Mucosa of rectum (tissue), 2 donors: ENCODE data around the gene TMEM131L.

ENCODE experiments used
- H3K27ac ChIP-seq, 2 donors: one replicate each; pipeline ENCODE4 v1.7.0; 2013; ENCODE audit warnings: inconsistent platforms in 2 of 2, low read depth in 2 of 2, low read length in 2 of 2
- H3K27me3 ChIP-seq, 2 donors: one replicate each; pipeline ENCODE4 v1.7.0; 2013; ENCODE audit warnings: low read length in 2 of 2; ENCODE audit not compliant: control insufficient read depth in 2 of 2, insufficient read depth in 2 of 2
- H3K36me3 ChIP-seq, 2 donors: one replicate each; pipeline ENCODE4 v1.7.0; 2013; ENCODE audit warnings: low read length in 2 of 2; ENCODE audit not compliant: control insufficient read depth in 2 of 2, insufficient read depth in 2 of 2
- H3K4me1 ChIP-seq, 2 donors: one replicate each; pipeline ENCODE4 v1.7.0; 2013; ENCODE audit warnings: low read length in 2 of 2, mild to moderate bottlenecking in 1 of 2; ENCODE audit not compliant: control insufficient read depth in 2 of 2, insufficient read depth in 2 of 2
- H3K4me3 ChIP-seq, 2 donors: one replicate each; pipeline ENCODE4 v1.7.0; 2013; ENCODE audit warnings: low read length in 2 of 2
- H3K9ac ChIP-seq, 2 donors: one replicate each; pipeline ENCODE4 v1.7.0; 2013; ENCODE audit warnings: low read length in 2 of 2, low read depth in 1 of 2, mild to moderate bottlenecking in 1 of 2
- H3K9me3 ChIP-seq, 2 donors: one replicate each; pipeline ENCODE4 v1.7.0; 2013; ENCODE audit warnings: low read length in 2 of 2; ENCODE audit not compliant: control insufficient read depth in 2 of 2
- donor health status: healthy.
- donor health status: Normal muscosa, but diverticular disease.

The TMEM131L gene

DNA sequence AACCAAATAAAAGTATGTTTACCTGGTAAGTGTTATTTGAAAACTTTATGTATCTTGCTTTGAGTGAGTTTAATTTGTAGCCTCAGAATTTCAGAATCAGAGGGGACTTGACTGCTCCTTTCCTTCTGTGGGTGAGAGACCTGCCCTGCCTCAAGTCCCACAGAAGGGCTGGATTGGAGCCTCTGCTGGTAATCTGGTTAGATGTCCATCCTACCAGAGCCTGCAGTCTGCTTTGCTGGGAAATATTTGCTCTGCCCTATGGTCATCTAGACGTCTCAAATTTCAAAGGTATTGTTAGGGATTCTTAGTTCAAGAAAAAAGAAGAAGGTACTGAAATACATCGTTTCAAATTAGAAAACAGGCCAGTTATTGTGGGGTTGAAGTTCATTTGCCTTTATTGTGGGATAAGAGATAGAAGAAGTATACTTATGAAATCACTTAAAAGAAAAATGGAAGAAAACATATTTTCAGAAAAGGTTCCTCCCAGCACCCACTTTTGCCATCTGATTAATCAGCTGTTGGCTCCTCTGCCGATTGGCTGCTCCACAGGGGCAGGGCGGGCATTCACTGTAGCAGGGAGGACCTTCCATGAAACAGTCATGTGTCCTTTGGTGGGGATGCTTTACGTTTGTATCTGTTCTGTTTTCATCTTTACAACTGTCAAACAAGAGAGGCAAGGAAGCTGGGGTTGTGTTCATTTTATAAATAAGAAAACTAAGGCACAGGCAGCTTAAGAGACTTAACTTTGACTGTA lies 144.6 kb downstream of the TMEM131L start:
- Histone ChIP-seq H3K4me3 (no peak overlapping the region), H3K27ac (no peak overlapping the region), H3K4me1 (no peaks in the 10 kb centered on the region), H3K27me3 (no peaks in the 10 kb centered on the region), H3K9ac (no peak overlapping the region), H3K36me3 (peaks cover 1 to 21% of the 10 kb centered on the region in 2 donors), H3K9me3 (no peaks in the 10 kb centered on the region)

DNA sequence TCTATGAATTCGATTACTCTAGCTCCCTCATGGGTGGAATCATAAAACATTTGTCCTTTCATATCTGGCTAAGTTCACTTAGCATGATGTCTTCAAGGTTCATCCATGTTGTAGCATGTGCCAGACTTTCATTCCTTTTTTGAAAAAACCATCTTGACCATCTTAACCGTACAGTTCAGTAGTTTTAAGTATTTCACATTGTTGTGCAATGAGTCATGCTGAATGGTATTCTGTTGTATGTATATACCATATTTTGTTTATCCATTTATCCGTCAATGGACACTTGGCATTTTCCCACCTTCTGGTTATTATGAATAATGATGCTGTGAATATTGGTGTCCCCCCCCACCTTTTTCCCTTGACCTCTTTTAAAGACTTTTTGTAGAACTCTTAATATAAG lies 145.5 kb downstream of the TMEM131L start:
- Histone ChIP-seq H3K9me3 (no peaks in the 10 kb centered on the region), H3K4me3 (no peak overlapping the region), H3K36me3 (peaks cover 0 to 18% of the 10 kb centered on the region in 2 donors), H3K9ac (no peak overlapping the region), H3K27ac (no peak overlapping the region), H3K27me3 (no peaks in the 10 kb centered on the region), H3K4me1 (no peaks in the 10 kb centered on the region)

DNA sequence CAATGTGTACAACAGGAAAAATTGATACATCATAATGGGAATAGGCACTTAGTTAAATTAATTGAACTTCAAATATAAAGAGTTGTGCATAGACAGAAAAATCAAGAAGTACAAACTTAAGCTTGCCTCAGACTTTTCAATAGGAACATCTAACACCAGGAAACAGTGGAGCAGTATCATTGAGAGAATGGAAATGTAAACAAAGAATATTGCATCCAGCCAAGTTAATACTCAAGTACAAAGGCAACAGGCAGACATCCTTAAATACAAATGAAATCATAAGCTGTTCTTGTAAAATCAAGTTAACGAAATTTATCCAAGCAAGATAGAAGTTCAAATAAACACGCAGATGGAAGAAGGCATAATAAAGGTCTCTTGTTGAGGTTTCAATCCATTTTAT lies 146.7 kb downstream of the TMEM131L start:
- peaks cover 0 to 13% of the 10 kb centered on the region in 2 donors for H3K36me3 ChIP-seq

DNA sequence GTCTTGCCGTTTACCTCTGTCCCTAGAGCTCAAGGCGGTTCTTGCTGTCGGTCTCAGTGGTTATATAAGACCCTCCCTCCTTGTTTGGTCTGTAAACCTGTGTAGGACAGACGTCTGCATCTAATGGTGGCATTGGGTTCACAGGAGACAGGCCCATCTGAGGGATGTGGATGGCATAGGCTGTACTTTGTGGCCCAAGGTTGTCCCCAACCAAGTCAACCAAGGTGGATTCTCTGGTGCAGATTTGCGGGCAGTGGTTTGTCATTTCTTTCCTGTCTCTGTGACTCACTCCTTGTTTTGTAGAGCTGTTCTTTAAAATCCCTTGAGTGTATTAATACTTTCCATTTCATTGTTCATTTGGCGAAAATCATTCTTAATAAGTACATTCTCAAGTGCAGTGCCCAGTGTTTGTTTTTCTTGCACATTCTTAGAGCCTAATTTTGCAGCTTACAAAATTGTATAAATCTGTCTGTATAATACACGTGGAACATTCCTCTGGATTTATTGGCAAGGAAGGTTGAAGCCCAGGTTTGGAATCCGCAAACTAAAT lies 149.9 kb downstream of the TMEM131L start:
- Histone ChIP-seq H3K9ac (no peak overlapping the region), H3K27ac (no peak overlapping the region), H3K27me3 (no peaks in the 10 kb centered on the region), H3K36me3 (peaks cover 2 to 13% of the 10 kb centered on the region in 2 donors), H3K4me1 (no peaks in the 10 kb centered on the region), H3K9me3 (no peaks in the 10 kb centered on the region), H3K4me3 (no peak overlapping the region)

More for the DNA sequence above, 146.7 kb downstream of the TMEM131L start:
- H3K9me3 ChIP-seq: no peaks in the 10 kb centered on the region
- no peak overlapping the region for H3K27ac ChIP-seq
- H3K4me3 ChIP-seq: no peak overlapping the region
- no peak overlapping the region for H3K9ac ChIP-seq
- H3K4me1 ChIP-seq: no peaks in the 10 kb centered on the region
- H3K27me3 ChIP-seq: no peaks in the 10 kb centered on the region

DNA sequence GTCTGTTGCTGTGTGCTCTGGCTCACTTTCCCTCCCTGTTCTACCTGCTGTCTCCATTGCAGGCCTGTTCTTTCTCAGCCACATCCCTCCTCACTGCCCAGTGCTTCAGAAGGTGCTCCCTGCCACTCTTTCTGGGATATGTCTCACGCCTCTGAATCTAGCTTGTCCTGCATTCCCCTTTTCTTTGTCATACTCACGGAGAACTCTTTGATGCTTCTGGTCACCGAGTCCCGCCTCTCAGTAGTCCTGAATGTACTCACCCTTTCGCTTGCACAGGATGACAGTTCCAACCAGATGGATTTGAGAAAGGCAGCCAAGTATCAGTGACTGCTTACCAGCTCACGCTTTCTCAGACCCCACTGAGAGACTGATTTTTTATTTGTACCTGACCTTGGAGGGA lies 152.7 kb downstream of the TMEM131L start:
- no peak overlapping the region for H3K4me3 ChIP-seq
- H3K9me3 ChIP-seq: no peaks in the 10 kb centered on the region
- H3K4me1 ChIP-seq: no peaks in the 10 kb centered on the region
- peaks cover 16 to 19% of the 10 kb centered on the region in 2 donors for H3K36me3 ChIP-seq
- H3K9ac ChIP-seq: no peak overlapping the region
- no peak overlapping the region for H3K27ac ChIP-seq
- H3K27me3 ChIP-seq: no peaks in the 10 kb centered on the region

DNA sequence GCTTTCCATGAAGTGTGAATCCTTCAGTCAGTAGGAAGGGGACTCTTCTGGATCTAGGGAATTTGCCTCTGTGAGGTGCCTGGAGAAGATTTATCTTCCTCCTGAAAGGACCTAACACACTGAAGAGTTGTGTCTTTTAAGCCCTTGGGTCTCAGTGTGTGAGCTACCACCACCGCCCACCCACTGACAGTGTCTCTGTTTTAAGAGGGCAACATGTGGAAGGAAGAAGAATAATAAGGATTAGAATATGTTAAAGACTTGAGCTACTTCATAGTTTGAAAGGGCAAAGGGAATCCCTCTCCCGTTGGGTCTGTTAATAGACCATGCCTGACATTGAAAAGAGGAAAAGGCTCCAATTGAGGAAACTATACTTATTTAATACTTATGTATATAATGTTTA lies 153.7 kb downstream of the TMEM131L start:
- Histone ChIP-seq H3K27ac (no peak overlapping the region), H3K9me3 (no peaks in the 10 kb centered on the region), H3K4me1 (no peaks in the 10 kb centered on the region), H3K36me3 (peaks cover 16 to 19% of the 10 kb centered on the region in 2 donors), H3K4me3 (no peak overlapping the region), H3K27me3 (no peaks in the 10 kb centered on the region), H3K9ac (no peak overlapping the region)

DNA sequence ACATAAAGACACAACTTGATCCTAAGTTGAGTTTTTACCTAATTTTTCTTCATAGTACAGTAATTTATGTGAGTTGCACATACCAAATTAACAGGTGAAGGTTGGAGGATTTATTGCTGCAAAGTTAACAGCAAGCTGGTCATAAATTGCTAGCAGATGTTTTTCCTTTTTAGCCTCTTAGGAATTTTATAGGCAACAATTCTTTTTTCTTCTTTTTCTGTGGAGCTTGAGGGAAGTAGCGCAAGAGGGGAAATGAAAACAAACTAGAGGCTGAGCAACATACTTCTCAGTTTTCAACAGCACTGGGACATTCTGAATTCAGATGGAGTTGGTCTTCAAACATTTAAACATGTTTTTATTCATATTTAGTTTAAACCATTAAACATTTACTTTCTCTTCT lies 154.2 kb downstream of the TMEM131L start:
- H3K27ac ChIP-seq: no peak overlapping the region
- no peaks in the 10 kb centered on the region for H3K4me1 ChIP-seq
- H3K9ac ChIP-seq: no peak overlapping the region
- H3K9me3 ChIP-seq: no peaks in the 10 kb centered on the region
- no peaks in the 10 kb centered on the region for H3K27me3 ChIP-seq
- no peak overlapping the region for H3K4me3 ChIP-seq
- peaks cover 16% of the 10 kb centered on the region in 2 donors for H3K36me3 ChIP-seq

DNA sequence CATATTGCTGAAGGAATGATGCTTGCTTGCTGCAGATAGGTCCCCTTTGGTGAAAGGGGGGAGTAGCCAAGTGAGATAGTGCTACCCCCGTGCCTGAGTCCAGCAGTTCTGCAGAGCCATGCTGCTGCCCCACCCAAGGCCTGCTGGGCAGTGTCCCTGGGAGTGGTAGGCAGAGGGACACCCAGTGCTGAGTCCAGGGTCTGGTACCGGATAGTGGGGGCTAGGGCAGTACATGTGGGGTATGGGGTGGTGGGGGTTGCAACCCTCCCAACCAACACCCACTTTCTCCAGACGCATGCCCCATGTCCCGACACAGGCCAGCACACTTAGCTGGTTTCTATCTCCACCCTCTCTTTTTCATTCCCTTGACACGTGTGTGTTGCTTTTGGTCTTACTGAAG lies 155.9 kb downstream of the TMEM131L start:
- peaks cover 19 to 23% of the 10 kb centered on the region in 2 donors for H3K36me3 ChIP-seq
- H3K9ac ChIP-seq: no peak overlapping the region
- no peak overlapping the region for H3K4me3 ChIP-seq
- H3K9me3 ChIP-seq: no peaks in the 10 kb centered on the region
- no peaks in the 10 kb centered on the region for H3K27me3 ChIP-seq
- no peak overlapping the region for H3K27ac ChIP-seq
- no peaks in the 10 kb centered on the region for H3K4me1 ChIP-seq

DNA sequence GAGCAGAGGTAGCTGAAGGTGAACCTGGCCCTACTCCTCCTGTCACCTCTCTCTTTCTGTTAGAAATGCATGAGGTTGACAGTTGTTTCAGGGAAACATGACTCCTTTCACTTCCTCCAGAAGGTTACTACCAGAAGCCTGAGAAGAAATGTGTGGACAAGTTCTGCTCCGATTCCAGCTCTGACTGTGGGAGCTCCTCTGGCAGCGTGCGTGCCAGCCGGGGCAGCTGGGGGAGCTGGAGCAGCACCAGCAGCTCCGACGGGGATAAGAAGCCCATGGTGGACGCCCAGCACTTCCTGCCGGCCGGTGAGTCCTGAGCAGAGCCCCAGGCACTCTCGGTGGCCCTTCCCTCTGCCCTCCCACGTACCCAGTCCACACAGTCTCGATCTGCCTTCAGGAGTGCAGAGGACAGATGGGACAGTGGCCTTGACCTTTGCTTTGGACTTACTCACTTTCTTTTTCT lies 156.6 kb downstream of the TMEM131L start:
- Histone ChIP-seq H3K4me1 (no peaks in the 10 kb centered on the region), H3K9ac (no peak overlapping the region), H3K27ac (no peak overlapping the region), H3K36me3 (peaks cover 19 to 27% of the 10 kb centered on the region in 2 donors), H3K27me3 (no peaks in the 10 kb centered on the region), H3K4me3 (no peak overlapping the region), H3K9me3 (no peaks in the 10 kb centered on the region)

DNA sequence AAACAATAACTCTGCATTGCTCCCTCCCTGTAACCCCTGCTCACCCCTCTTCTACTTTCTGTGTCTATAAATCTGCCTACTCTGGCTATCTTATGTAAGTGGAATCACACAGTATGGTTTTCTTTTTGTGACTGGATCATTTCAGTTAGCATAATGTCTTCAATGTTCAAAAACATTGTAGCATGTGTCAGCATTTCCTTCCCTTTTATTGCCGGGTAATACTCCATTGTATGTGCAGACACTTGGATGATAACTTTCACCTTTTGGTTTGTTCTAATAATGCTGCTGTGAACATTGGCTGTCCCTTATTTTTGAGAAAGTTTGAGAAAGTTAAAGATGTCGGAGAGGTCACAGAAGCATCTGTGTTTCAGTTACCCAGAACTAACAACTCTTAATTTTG lies 157.3 kb downstream of the TMEM131L start:
- H3K36me3 ChIP-seq: peaks cover 19 to 33% of the 10 kb centered on the region in 2 donors
- no peak overlapping the region for H3K27ac ChIP-seq
- H3K9ac ChIP-seq: no peak overlapping the region
- no peaks in the 10 kb centered on the region for H3K9me3 ChIP-seq
- H3K27me3 ChIP-seq: no peaks in the 10 kb centered on the region
- no peak overlapping the region for H3K4me3 ChIP-seq
- H3K4me1 ChIP-seq: no peaks in the 10 kb centered on the region
